Testis (tissue), 3 donors: ENCODE measurements around the gene CD80. TPM values are rescaled to one million over a fixed set of nuclear protein-coding genes. Genes with fewer than 3 reads are reported as not detected.

Source experiments
- DNase-seq: peaks from one replicate; pipeline ENCODE4 v3.0.0-alpha.2; 2019
- H3K27ac ChIP-seq, 2 donors: fragments of 200-600 bp; sonication (generic); one replicate each; pipeline ENCODE4 v1.5.1; 2019
- H3K27me3 ChIP-seq: fragments of 200-600 bp; sonication (generic); one replicate; pipeline ENCODE4 v1.5.1; 2019
- H3K36me3 ChIP-seq: fragments of 200-600 bp; sonication (generic); one replicate; pipeline ENCODE4 v1.5.1; 2017; ENCODE audit warnings: low read depth; ENCODE audit errors: missing control alignments
- H3K4me1 ChIP-seq: fragments of 200-600 bp; sonication (generic); one replicate; pipeline ENCODE4 v1.5.1; 2019
- H3K4me3 ChIP-seq, 2 donors: fragments of 200-600 bp; sonication (generic); one replicate each; pipeline ENCODE4 v1.5.1; 2017 to 2019
- H3K9me3 ChIP-seq: fragments of 200-600 bp; sonication (generic); one replicate; pipeline ENCODE4 v1.5.1; 2017
- POLR2A ChIP-seq: fragments of 450-650 bp; IDR thresholded peaks from one replicate; pipeline ENCODE4 v1.6.1; 2017; ENCODE audit warnings: antibody characterized with exemption, mild to moderate bottlenecking, moderate library complexity
- WGBS, 2 donors: methylation state at CpG; one replicate each; pipeline ENCODE4 v1.1.5; 2018; 5-methylcytosine and 5-hydroxymethylcytosine counted together
- intact Hi-C: fragments of 100-400 bp; cut with DNase I; formaldehyde crosslinking; loops from one replicate; pipeline ENCODE4 v1.15.1; 2023; ENCODE audit warnings: low total_unique reads
- polyA plus RNA-seq: library from polyadenylated mRNA; stranded (reverse); fragments of 350-450 nt; fragmentation: Illumina TruSeq; extraction: RNeasy Lipid Tissue Mini Kit (QIAGEN cat#74804); gene quantifications from one replicate; pipeline ENCODE4 v1.2.3, GENCODE V29; 2014; ENCODE audit warnings: low read depth, low replicate concordance; ENCODE audit not compliant: insufficient read depth
- total RNA-seq, 2 donors: library from RNA; depleted of rRNA; stranded (reverse); fragments of >200 nt; gene quantifications; one replicate each; pipeline ENCODE4 v1.2.3, GENCODE V29; 2016
- TF ChIP-seq, protein P1 (sequence below), 3 experiments: fragments of 450-650 bp in 2 of 3; fragments of 200-600 bp in 1 of 3; sonication (generic) in 1 of 3; IDR thresholded peaks; one replicate each; pipeline ENCODE4 v1.5.1; 2016 to 2019; ENCODE audit warnings: antibody characterized with exemption in 3 of 3, mild to moderate bottlenecking in 2 of 3, moderate library complexity in 1 of 3

CD80 gene
- total and polyA plus RNA-seq, 3 donors from 2014 or later = 0.42 to 2.0 (median 0.74) TPM

DNA sequence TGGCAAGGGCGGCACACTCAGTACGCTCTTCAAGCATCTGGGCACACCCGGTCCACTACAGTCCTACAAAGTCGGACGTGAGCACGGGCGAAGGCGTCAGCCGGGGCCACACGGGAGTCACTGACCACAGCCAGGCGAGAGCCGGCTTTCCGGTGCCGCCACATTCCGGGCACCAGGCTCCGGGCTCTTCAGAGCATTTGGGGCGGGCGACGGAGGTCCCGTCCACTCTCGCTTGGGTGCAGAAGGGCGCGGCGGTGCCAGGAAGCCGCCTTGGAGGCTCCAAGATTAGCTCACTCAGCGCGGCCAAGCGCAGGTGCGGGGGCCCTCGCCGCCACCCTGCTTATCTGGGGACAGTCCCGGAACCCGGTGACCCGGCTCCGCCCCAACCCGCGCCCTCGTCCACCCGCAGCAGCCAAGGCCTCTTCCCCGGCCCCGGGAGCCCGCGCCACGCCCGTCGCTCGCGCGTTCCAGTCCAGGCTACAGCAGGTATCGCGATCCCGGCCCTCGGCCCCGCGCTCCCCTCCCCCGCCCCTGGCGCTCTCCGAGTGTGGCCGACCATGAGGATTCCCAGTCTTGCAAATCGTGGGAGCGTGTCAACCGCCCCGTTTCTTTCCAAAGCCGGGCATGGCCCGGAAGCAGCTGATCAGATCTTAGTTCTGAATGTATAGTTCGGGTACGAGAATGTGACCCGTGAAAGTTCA is 20.1 kb upstream of the CD80 start, which contains the start of gene ADPRH:
TSS of gene ADPRH (plus strand) at position 127 of the 701 bp plus-strand sequence. CDS start 2,678 bp downstream, outside the sequence.
- peak within 1 kb of the TSS; percentile 95 for H3K27ac ChIP-seq
- H3K4me3 ChIP-seq = peak within 1 kb of the TSS; percentile 64 to 76
- H3K27me3 ChIP-seq = no peaks in the 10 kb centered on the region
- H3K9me3 ChIP-seq = no peaks in the 10 kb centered on the region
- peak; percentile 85 for DNase-seq
- no peaks in the 10 kb centered on the region for H3K36me3 ChIP-seq
- no peak for TF ChIP-seq POLR2A
- TF ChIP-seq, protein P1, sequence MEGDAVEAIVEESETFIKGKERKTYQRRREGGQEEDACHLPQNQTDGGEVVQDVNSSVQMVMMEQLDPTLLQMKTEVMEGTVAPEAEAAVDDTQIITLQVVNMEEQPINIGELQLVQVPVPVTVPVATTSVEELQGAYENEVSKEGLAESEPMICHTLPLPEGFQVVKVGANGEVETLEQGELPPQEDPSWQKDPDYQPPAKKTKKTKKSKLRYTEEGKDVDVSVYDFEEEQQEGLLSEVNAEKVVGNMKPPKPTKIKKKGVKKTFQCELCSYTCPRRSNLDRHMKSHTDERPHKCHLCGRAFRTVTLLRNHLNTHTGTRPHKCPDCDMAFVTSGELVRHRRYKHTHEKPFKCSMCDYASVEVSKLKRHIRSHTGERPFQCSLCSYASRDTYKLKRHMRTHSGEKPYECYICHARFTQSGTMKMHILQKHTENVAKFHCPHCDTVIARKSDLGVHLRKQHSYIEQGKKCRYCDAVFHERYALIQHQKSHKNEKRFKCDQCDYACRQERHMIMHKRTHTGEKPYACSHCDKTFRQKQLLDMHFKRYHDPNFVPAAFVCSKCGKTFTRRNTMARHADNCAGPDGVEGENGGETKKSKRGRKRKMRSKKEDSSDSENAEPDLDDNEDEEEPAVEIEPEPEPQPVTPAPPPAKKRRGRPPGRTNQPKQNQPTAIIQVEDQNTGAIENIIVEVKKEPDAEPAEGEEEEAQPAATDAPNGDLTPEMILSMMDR (IDR thresholded peaks at IDR 0.05) = no peak
- intact Hi-C loops = no loop called here
- H3K4me1 ChIP-seq = peaks cover 11% of the 10 kb centered on the region
- 2 to 6% methylated on average over 17 to 54 of the region's 68 CpGs for WGBS, 2 donors

- Histone ChIP-seq H3K27ac (no peak overlapping the region), H3K9me3 (no peaks in the 10 kb centered on the region), H3K4me3 (no peak overlapping the region), H3K27me3 (no peaks in the 10 kb centered on the region), H3K36me3 (no peaks in the 10 kb centered on the region), H3K4me1 (peaks cover 19% of the 10 kb centered on the region)
- DNase-seq = no peak
- no peak for TF ChIP-seq POLR2A
- intact Hi-C loops = no loop called here
These were observed 16.1 kb upstream of the CD80 start for GRCh38 chr3:119575507-119575906.

GRCh38 chr3:119571688-119572087 is 12.3 kb upstream of the CD80 start:
- no peak for DNase-seq
- H3K27ac ChIP-seq = peak overlapping the region in 1 of 2 donors; percentile 71
- H3K4me3 ChIP-seq = no peak overlapping the region
- no peaks in the 10 kb centered on the region for H3K27me3 ChIP-seq
- TF ChIP-seq, protein P1 (IDR thresholded peaks at IDR 0.05) = no peak
- no peak for TF ChIP-seq POLR2A
- H3K9me3 ChIP-seq = no peaks in the 10 kb centered on the region
- H3K4me1 ChIP-seq = peaks cover 14% of the 10 kb centered on the region
- intact Hi-C loops = no loop called here
- no peaks in the 10 kb centered on the region for H3K36me3 ChIP-seq
- 72 to 79% methylated on average over 5 of the region's 5 CpGs for WGBS, 2 donors

DNA sequence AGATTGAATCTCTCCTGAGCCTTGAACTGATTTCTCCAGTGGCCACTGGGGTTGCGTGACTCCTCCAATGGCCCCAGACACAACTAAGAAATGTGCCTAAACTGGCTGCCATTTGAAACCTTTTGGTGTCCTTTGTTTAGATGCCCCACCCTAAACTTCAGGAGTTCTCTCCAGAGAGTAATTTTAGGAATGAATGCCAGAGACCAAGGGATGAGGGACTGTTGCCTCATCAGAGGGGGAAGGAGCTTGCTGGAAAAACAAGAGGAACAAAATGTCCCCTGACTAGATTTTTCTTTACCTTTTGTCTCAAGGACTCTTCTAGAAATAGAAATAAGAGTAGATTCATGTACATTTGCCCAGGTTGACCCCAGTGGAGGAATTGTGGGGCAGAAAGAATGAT is 11.8 kb upstream of the CD80 start:
- 75 to 78% methylated on average over 1 of the region's 1 CpG for WGBS, 2 donors
- Histone ChIP-seq H3K27me3 (no peaks in the 10 kb centered on the region), H3K9me3 (no peaks in the 10 kb centered on the region), H3K27ac (peak overlapping the region in 1 of 2 donors; percentile 71), H3K4me1 (peaks cover 14% of the 10 kb centered on the region), H3K4me3 (no peak overlapping the region), H3K36me3 (no peaks in the 10 kb centered on the region)
- TF ChIP-seq, protein P1 (IDR thresholded peaks at IDR 0.05) = no peak
- TF ChIP-seq POLR2A = no peak
- no peak for DNase-seq
- intact Hi-C loops = no loop called here

GRCh38 chr3:119570229-119570628 is 10.8 kb upstream of the CD80 start:
- Histone ChIP-seq H3K9me3 (no peaks in the 10 kb centered on the region), H3K4me1 (peaks cover 9% of the 10 kb centered on the region), H3K27ac (peak overlapping the region in 1 of 2 donors; percentile 71), H3K4me3 (no peak overlapping the region), H3K36me3 (no peaks in the 10 kb centered on the region), H3K27me3 (no peaks in the 10 kb centered on the region)
- TF ChIP-seq POLR2A = no peak
- TF ChIP-seq, protein P1 (IDR thresholded peaks at IDR 0.05) = no peak
- 61 to 69% methylated on average over 5 of the region's 5 CpGs for WGBS, 2 donors
- intact Hi-C loops = no loop called here
- DNase-seq = no peak
